ENCODE measurements around the gene PIM3.
A peak's percentile ranks its signal among the peaks of the same experiment; 100 is the strongest.
"Not testable (repeated sequence)": the region's sequence is repeated elsewhere in the genome, so short reads cannot be mapped to it uniquely, and the experiment has no call there.

The PIM3 gene

DNA sequence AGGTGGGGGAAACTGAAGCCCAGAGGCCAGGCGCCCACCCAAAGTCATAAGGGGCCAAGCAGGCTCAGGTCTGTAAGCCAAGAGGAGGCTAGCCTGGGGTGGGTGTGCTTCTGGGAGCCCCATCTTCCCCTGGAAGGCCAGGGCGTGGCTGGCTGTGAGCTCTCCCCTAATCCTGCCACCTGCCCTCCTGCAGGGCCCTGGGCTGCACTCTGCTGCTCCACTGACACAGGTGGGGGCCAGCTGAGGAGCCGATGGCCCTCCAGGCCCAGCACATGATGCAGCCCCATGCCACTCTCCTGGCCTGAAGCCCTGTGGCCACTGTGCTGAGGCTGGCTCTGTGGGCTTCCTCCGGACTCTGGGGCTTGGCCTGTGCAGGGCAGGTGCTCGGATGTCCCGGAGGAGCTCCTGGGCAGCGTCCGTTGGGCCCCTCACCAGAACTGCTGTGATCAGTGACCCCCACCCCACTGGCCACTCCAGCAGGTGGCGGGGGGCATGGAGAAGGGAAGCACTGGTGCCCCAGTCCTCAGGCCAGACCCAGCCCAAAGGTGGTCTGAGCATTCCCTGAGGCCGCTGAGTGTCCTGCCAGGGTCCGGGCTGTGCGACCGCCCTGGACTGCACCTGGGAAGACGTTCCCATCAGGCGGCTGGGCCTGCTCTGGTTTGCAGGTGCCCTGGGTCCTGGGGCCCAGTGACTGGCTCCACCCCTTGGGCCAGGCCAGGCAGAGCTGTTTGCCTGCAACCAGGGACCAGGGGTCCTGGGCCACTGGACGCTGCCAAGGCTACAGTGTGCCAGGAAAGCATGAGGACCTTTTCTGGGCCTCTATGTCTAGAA is 8.5 kb downstream of the PIM3 start:
- no peak for DNase-seq

DNA sequence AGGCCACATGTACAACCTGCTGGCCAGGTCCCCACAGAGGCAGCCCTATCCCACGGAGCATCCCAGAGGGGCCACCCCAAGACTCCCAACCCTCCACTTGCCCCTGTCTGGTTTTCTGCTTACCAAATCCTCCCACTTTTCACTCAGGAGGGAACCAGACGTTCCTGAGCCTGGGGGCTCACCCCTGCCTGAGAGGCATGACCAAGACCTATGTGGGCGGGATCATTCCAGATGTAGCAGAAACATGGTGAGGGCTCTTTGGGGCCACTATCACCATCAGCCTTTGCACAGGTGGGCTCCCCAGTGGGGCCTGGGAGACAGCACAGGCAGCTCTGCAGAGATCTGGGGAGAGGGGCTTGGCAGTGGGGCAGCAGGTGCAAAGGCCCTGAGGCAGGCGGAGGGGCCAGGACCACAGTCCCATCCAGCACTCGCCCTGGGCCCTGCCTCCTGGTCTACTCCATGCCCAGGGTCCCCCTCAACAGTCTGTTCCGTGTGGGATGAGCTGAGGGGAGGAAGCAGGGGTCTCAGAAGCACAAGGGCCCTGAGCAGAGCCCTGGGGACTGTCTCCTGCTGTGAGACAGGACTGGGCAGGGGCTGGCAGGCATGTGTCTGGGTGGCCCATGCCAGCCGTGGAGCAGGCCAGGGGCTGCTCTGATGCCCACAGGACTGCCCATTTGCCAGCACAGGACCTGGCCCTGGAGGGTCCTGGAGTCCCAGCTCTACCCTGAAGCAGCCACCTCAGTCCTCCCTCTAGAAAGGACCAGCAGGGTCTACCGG is 9.4 kb downstream of the PIM3 start:
- peak in 1 of 2 experiments; percentile 21 for DNase-seq

DNA sequence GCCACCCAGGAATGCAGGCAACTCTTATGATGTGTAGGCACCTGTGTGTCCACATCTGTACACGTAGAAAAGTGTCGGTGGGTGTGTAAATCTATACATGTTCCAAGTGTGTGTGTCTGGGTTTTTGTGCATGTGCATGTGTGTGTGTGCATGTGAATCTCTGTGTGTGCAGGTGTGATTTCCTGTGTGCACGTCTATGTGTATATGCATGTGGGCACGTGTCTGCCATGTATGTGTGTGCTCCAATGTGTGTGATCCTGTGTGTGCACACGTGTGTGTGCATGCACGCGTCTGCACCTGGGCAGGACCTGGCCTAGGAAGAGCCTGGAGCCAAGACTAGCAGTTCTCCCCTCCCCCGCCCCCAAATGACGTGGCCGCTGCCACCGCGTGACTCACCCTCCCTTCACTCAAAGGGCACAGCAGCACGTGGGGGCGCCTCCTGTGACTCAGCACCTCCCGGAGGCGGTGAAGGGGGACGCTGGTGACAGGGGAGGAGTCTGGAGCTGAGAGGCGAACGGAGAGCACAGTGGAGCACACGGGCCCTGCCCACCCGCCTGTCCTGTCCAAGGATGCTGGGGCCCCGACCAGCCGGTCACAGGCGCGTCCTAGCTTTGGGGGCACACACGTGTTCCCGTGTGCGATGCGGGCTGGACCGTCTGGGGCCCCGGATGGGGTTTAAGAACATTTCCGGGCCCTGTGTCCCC is 10.1 kb downstream of the PIM3 start:
- peak; percentile 96 to 97 for DNase-seq

DNA sequence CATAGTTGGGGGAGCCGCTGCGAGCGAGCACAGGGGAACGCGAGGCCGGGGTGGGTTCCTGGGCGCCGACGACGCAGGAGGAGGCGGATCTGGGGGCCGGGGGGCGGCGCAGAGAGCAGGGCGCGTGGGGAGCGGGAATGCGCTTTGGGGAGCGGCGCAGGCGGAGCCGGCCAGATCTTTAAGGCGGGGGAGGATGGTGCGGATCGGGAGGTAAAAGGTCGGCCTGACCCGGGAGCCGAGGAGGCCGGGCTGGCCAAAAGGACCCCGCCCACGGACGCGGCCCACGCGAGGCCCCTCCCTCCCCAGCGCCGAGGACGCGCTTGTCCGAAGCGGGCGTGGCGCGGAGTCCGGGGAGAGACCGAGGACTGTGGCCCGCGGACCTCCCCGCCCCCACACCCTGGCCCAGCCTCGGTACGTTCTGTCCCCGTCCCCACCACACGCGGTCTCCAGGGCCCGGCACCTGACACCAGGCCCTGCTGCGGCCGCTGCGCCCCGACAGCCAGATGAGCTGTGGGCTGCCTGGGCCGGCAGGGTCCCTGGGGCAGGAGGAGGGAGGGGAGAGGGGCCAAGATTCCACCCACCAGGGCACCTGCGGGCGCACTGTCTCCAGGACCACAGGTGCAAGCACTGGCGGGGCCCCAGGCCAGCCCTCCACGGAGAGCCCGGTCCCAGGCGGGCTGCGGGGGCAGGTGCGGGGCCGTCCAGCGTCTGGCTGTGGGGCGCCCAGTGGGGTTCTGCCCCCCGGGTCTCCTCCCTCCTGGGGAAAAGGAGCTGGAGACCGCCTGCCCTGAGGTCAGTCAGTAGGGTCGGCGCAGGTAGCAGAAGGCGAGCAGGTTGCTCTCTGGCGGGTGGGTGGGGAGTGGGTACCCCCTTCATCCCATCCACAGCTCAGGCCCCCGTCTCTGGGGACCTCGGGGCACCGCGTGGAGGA is 10.9 kb downstream of the PIM3 start:
- DNase-seq: peak; percentile 79 to 83

DNA sequence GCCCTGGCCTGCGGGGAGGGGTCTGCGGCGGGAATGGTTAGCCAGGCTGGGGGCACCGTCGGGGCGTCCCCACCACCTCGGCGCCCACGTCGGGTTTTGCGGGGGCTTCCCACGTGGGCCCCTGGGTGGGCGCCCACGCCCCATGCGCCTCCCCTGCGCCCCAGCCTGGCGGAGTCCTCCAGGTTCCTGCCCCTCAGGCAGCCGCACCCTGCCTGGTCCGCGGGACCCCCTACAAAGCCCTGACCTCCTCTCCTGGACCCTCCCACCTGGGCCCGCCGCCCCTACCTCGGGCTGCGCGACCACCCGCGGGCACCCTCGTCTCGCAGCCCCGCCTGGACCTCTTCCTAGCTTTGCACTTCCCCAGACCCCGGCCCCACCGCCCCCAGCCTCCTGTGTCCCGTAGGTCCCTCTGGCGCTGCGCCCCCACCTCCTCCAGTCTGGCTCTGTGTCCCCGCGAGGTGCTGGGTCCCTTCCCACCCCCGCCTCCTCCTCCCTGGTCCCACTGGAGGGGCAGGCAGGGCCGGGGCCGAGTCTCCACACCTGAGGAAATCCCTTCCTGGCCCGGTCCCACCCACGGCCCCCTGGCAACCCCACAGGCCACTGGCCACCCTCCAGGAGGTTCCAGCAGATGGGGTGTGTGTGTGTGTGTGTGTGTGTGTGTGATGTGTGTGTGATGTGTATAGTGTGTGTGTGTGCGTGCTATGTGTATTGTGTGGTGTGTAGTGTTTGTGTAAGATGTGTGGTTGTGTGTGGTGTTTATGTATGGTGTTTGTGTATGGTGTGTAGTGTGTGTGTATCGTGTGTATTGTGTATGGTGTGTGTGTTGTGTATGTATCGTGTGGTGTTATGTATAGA is 11.8 kb downstream of the PIM3 start:
- peak; percentile 29 for DNase-seq

DNA sequence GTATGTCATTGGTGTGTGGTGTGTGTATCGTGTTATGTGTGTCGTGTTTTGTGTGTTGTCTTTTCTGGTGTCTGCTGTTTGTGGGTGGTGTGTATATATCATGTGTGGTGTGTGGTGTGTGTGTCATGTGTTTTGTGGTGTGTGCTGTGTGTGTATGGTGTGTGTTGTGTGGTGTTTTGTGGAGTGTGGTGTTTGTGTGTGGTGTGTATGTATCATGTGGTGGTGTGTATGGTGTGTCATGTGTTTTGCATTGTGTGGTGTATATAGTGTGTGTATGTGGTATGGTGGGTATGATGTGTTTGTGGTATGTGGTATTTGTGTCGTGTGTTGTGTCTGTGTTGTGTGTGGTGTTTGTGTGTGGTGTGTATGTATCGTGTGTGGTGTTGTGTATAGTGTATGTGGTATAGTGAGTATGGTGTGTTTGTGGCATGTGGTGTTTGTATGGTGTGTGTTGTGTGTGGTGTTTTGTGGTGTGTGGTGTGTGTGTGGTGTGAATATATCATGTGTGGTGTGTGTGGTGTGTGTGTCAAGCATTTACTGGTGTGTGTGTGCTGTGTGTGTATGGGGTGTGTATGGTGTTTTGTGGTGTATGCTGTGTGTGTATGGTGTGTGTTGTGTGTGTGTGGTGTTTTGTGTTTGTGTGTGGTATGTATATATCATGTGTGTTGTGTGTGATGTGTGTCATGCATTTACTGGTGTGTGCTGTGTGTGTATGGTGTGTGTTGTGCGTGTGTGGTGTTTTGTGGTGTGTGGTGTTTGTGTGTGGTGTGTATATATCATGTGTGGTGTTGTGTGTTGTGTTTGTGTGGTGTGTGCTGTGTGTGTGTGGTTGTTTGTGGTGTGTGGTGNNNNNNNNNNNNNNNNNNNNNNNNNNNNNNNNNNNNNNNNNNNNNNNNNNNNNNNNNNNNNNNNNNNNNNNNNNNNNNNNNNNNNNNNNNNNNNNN is 12.7 kb downstream of the PIM3 start:
- no peak for DNase-seq

DNA sequence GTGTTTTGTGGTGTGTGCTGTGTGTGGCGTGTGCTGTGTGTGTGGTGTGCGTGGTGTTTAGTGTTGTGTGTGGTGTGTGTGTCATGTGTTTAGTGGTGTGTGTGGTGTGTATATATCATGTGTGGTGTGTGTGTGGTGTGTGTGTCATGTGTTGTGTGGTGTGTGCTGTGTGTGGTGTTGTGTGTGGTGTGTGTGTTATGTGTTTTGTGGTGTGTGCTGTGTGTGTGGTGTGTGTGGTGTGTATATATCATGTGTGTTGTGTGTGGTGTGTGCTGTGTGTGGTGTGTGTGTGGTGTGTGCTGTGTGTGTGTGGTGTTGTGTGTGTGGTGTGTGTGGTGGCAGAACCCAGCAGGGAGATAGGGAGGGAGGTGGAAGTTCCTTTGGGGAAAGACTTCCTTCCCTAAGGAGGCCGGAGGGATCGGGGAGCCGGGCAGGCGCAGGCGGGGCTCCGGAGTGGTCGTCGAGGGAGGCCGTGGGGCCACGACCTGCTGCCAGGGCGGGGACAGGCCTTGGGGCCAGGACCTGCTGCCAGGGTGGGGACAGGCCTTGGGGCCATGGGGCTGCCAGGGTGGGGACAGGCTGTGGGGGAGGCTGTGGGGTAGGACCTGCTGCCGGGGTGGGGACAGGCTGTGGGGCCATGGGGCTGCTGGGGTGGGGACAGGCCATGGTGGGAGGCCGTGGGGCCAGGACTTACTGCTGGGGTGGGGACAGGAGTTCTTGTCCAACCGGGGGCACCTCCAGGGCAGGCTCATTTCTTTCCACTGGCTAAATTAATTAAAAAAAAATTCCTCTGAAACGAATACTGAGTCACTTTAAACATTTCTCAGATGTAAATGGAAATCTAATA is 15.2 kb downstream of the PIM3 start:
- DNase-seq: peak; percentile 70 to 76

DNA sequence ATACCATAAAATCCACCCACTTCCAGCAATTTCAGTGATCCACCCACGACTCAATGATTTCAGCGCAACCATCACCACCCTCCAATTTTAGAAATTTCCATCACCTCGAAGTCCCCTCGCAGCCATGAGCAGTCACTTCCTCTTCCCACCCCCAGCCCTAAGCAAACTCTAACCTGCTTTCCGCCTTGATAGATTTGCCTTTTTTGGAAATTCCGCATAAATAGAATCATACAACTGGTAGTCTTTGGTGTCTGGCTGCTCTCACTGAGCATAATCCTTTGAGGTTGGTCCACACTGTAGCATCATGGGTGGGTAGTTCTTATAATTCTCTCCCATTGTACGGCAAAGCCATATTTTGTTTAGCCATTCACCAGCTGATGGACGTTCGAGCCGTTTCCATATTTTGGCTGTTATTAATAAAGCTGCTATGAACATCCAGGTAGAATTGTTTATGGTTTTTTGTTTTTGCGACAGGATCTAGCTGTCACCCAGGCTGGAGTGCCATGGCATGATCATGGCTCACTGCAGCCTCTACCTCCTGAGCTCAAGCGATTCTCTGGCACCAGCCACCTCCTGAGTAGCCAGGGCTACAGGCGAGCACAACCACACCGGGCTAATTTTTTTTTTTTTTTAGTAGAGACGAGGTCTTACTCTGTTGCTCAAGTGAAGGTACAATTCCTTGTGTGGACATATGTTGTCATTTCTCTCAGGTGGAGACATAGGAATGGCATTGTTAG is 16.0 kb downstream of the PIM3 start:
- DNase-seq: peak; percentile 57 to 71

DNA sequence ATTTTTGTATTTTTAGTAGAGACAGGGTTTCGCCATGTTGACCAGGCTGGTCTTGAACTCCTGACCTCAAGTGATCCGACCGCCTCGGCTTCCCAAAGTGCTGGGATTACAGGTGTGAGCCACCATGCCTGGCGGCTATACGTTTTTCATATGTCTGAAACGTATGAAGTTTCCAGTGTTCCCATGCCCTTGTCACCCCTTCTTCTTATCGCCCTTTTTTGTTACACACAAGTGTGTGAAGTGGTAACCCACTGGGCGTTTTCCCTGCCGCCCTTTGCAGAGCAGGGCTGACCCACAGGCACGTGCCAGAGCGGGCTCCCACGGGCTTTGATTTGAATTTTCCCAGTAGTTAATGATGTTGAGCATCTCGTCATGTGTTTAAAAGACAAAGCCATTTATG is 17.0 kb downstream of the PIM3 start:
- DNase-seq: no peak

DNA sequence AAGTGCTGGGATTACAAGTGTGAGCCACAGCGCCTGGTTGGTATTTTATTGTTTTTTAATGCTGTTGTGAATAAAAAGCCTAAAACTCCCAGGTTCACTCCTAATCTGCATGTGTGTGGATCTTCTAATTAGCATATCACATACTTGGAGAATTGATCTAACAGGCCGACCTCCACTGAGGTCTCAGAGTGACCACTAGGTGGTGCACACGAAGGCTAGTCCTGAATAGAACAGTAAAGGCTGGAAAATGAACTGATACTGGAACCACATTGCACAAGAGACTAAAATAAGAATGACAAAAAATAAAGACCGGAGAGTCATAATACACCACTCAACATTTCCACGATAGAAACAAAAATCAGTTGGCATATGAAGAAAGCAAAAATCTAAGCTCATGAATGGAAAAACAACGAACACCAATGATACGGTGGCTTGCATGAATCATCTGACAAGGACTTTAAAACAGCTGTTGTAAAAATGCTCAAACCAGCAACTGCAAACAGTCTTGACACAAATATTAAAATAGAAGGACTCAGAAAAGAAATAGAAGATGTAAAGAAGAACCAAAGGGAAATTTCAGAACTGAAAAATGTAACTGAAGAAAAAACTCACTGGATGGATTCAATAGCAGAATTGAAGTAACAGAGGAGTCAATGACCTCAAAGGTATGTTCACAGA is 19.2 kb downstream of the PIM3 start:
- DNase-seq: peak; percentile 51 to 69

DNA sequence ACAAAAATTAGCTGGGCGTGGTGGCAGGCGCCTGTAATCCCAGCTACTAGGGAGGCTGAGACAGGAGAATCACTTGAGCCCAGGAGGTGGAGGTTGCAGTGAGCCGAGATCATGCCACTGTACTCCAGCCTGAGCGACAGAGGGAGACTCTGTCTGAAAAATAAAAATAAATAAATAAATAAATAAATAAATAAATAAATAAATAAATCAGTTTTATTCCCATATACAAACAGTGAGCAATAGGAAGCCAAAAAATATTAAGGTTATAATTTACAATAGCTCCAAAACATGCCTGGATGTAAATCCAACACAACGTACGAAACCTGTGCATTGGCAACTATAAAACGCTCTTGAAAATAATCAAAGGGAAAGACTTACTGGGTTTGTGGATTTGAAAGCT is 21.2 kb downstream of the PIM3 start:
- DNase-seq: not testable (repeated sequence)

DNA sequence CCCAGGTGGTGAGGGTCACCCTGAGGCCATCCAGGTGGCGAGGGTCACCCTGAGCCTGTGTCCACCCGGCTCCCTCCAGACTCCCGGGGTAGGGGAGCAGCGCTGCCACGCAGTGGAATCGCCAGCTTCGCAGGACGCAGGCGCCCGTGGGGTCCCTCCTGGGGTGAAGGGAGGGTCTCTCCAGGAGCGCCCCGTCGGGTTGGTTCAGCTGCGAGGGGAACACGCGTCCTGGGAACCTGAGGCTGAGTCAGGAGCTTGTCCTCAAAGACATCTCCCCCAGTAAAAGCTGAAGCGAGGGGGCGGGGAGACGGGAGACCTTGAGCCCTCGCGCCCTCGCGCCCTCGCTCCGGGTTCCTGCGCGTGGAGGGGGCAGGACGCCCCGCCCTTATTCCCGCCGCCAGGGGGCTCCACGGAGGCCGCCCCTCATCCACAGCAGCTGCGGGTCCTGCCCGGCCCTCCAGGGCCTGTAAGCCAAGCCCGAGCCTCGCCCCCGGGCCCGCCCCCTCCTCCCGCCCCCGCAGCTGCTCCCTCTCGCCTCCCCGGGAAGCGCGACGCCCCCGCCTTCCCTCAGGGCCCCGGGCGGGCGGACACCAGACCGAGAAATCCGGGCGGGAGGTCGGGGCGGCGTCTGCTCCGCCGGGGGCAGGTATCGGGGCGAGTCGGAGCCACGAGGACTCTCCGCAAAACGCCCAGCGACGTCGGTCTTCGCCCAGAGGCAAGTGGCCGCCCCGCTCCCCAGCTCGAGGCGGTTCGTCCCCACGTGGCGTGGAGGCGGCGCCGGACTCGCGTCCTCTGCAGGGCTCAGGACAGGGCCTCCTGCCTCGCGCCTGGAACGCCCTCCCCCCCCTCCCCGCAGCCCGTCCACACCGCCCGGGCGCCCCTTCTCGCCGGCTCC is 22.8 kb downstream of the PIM3 start:
- DNase-seq: peak in 1 of 2 experiments; percentile 29

DNA sequence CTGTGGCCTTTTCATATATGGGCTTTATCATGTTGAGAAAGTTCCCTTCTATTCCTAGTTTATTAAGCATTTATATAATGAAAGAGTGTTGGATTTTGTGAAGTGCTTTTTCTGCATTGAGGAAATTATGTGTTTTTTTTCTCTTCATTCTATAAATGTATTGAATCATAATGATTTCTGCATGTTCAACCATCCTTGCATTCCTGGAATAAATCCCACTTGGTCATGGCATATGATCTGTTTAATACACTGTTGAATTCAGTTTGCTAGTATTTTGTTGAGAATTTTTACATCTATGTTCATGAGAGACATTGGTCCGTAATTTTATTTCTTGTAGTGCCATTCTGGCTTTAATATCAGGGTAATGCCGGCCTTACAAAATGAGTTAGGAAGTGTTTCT is 25.8 kb downstream of the PIM3 start:
- no peak for DNase-seq

DNA sequence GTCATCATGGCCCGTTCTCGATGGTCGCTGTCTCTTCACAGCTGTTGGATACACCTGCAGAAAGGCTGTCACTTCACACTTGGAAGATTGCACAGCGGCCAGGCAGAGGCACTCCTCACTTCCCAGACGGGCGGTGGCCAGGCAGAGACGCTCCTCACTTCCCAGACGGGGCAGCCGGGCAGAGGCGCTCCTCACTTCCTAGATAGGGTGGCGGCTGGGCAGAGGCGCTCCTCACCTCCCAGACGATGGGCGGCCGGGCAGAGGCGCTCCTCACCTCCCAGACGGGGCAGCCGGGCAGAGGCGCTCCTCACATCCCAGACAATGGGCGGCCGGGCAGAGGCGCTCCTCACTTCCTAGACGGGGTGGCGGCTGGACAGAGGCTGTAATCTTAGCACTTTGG is 29.3 kb downstream of the PIM3 start:
- DNase-seq: not testable (repeated sequence)

DNA sequence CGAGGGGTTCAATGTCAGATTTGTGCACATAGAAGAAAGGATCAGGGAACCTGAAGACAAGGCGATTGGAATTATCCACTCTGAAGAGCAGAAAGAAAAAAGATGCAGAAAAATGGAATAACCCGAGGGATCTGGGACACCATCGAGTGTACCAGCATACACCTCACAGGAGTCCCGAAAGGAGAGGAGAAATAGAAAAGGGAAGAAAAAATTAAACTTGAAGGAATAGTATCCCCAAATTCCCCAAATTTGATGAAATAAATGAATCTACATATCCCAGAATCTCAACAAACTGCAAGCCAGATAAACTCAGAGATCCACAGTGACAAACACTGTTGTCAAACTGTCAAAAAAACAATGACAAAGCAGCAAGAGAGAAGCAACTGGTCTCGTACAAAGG is 30.6 kb downstream of the PIM3 start:
- no peak for DNase-seq

DNA sequence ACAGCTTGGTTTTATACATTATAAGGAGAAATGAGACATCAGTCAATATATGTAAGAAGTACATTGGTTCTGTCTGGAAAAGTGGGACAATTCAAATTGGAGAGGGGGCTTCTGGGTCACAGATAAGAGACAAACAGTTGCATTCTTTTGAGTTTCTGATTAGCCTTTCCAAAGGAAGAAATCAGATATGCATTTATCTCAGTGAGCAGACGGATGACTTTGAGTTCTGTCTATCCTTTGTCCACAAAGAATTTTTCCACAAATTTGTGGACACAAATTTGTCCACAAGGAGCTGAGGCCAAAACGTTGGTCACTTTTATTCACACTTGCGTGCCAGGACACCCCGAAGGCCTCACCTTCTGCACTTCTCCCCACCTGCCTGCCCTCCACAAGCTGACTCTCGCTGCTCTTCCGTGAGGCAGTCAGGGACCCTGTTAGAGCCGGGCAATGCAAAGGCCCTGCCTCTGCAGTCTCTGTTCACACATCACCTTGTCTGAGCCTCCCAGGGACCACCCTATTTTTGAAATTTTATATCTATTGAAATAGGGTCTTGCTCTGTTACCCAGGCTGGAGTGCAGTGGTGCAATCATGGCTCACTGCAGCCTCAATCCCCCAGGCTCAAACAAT is 31.4 kb downstream of the PIM3 start:
- no peak for DNase-seq

All from activated CD4-positive, alpha-beta T cell treated with anti-CD3 and anti-CD28 coated beads, Interleukin-2, amount 50 U/mL, for 48 hours (primary cell).